ENCODE results near the gene MEAF6. TPM values are rescaled to one million over a fixed set of nuclear protein-coding genes. Genes with fewer than 3 reads are reported as not detected.
A peak's percentile ranks its signal among the peaks of the same experiment; 100 is the strongest.

Gene MEAF6
- total RNA-seq, 1 experiment from 2014 or later: 72.0 TPM

DNA sequence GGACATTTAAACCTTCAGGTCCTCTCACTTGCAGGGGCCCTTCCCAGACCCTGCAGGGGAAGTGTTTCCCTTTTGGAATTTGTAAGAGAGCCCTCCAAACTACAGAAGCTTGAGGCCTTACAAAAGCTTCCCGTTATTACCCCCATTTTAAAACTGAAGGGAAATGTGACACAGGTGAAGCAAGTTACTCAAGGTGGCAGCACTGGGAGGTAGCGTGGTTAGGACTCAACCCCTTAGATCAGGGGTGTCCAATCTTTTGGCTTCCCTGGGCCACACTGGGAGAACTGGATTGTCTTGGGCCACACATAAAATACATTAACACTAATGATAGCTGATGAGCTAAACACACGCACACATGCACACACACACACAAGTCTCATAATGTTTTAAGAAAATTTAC lies 56.0 kb downstream of the MEAF6 start:
- Mint-ChIP-seq H3K9me3 (ENCODE audit: unreplicated experiment) (no peaks in the 10 kb centered on the region), H3K4me3 (ENCODE audit: unreplicated experiment) (no peak overlapping the region), H3K27me3 (ENCODE audit: insufficient read depth, unreplicated experiment) (no peaks in the 10 kb centered on the region), H3K36me3 (ENCODE audit: insufficient read depth, unreplicated experiment) (peaks cover 14% of the 10 kb centered on the region), H3K27ac (ENCODE audit: low read depth, unreplicated experiment) (no peak overlapping the region), H3K4me1 (ENCODE audit: insufficient read depth, unreplicated experiment) (peaks cover 9% of the 10 kb centered on the region)
- no TSS peak for BruUV-seq (replicated peaks)
- TF ChIP-seq, protein P1, sequence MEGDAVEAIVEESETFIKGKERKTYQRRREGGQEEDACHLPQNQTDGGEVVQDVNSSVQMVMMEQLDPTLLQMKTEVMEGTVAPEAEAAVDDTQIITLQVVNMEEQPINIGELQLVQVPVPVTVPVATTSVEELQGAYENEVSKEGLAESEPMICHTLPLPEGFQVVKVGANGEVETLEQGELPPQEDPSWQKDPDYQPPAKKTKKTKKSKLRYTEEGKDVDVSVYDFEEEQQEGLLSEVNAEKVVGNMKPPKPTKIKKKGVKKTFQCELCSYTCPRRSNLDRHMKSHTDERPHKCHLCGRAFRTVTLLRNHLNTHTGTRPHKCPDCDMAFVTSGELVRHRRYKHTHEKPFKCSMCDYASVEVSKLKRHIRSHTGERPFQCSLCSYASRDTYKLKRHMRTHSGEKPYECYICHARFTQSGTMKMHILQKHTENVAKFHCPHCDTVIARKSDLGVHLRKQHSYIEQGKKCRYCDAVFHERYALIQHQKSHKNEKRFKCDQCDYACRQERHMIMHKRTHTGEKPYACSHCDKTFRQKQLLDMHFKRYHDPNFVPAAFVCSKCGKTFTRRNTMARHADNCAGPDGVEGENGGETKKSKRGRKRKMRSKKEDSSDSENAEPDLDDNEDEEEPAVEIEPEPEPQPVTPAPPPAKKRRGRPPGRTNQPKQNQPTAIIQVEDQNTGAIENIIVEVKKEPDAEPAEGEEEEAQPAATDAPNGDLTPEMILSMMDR (IDR thresholded peaks at IDR 0.05; ENCODE audit: unreplicated experiment): no peak
- intact Hi-C loops (cut with micrococcal nuclease): loop anchor here (5.0 kb wide), 1 partner anchor 94 kb away; the partner anchor contains the start of gene SNIP1
- POLR2A ChIA-PET: interaction anchor here (0.8 to 1.2 kb wide), 3 partner anchors 14 to 21 kb away, joined by 3 to 4 read pairs (median 4); partner anchors contain the start of gene ZC3H12A
- DNase-seq (ENCODE audit: unreplicated experiment): no peak
- CTCF ChIA-PET: interaction anchor here (0.6 to 12.3 kb wide), 7 partner anchors 9 to 995 kb away, joined by 3 to 234 read pairs (median 6); partner anchors contain the start of gene ZC3H12A

DNA sequence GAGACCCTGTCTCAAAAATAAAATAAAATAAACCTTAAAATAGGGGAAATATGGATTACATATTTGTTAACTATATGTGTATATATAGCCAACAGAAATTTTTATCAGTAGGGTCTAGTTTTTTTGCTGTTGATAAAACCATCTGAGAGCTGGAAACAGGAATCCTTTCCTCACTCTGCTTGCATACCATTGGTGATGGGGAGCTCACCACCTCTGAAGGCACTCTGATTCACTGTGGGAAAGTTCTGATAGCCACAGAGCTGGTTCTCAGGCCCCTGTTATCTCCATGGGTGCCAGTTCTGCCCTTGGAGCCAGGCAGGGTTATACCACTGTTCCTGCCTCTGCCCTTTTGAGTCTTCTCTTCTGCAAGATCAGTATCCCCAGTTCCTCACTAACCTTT lies 58.0 kb downstream of the MEAF6 start:
- intact Hi-C loops (cut with micrococcal nuclease): loop anchor here (5.0 kb wide), 1 partner anchor 96 kb away; the partner anchor contains the start of gene SNIP1
- no peak for DNase-seq (ENCODE audit: unreplicated experiment)
- Mint-ChIP-seq H3K27ac (ENCODE audit: low read depth, unreplicated experiment) (no peak overlapping the region), H3K36me3 (ENCODE audit: insufficient read depth, unreplicated experiment) (peaks cover 14% of the 10 kb centered on the region), H3K4me3 (ENCODE audit: unreplicated experiment) (no peak overlapping the region), H3K4me1 (ENCODE audit: insufficient read depth, unreplicated experiment) (peaks cover 9% of the 10 kb centered on the region), H3K27me3 (ENCODE audit: insufficient read depth, unreplicated experiment) (no peaks in the 10 kb centered on the region), H3K9me3 (ENCODE audit: unreplicated experiment) (no peaks in the 10 kb centered on the region)
- TF ChIP-seq, protein P1 (IDR thresholded peaks at IDR 0.05; ENCODE audit: unreplicated experiment): no peak
- BruUV-seq (replicated peaks): no TSS peak
- ChIA-PET POLR2A (interaction anchor here (0.9 to 6.9 kb wide), 3 partner anchors 20 to 31 kb away, joined by 3 to 79 read pairs (median 36); partner anchors contain the start of gene ZC3H12A), CTCF (interaction anchor here (1.0 to 12.3 kb wide), 6 partner anchors 7 to 225 kb away, joined by 3 to 234 read pairs (median 6); partner anchors contain the start of gene ZC3H12A)

DNA sequence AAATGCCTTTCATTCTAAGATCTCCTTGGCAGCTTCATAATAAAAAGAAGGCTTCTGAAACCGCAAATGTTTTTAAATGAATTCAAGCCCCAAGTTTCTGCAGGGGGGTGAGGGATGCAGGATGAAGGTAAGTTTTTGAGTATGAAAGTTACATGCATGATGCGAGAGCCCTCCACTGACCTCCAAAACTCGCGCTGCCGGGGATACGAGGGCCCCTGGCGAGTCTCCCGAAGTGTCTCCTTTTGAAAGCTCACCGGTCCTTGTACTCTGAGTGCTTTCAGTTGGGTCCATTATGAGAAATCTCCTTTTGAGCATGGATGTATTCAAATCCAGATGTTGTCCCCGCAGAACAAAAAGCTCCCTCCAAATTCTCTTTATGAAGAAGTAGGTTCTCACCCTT lies 59.0 kb downstream of the MEAF6 start:
- no TSS peak for BruUV-seq (replicated peaks)
- H3K27ac Mint-ChIP-seq (ENCODE audit: low read depth, unreplicated experiment): peak overlapping the region; percentile 84

DNA sequence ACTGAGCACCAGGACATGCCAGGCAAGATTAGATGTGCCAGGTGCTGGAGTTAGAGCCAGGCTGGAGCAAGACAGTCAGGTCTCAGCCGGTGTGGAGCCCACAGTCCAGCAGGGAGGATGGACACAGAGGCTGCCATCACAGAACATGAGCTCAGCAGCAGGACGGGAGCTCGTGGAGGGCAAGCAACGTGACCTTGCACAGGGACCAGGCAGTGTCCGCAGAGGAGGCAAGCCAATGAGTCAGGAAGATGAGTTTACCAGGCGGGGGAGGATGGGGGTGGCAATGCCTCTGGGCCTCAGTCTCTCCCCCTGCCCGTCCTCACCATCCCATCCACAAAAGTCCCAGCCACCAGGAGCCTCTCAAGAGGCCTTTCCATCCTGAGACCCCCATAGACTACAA lies 60.9 kb downstream of the MEAF6 start:
- Mint-ChIP-seq H3K27ac (ENCODE audit: low read depth, unreplicated experiment) (peak overlapping the region; percentile 20), H3K9me3 (ENCODE audit: unreplicated experiment) (no peaks in the 10 kb centered on the region), H3K36me3 (ENCODE audit: insufficient read depth, unreplicated experiment) (peaks cover 12% of the 10 kb centered on the region), H3K4me3 (ENCODE audit: unreplicated experiment) (no peak overlapping the region), H3K27me3 (ENCODE audit: insufficient read depth, unreplicated experiment) (no peaks in the 10 kb centered on the region), H3K4me1 (ENCODE audit: insufficient read depth, unreplicated experiment) (peaks cover 11% of the 10 kb centered on the region)
- POLR2A ChIA-PET: interaction anchor here (0.7 to 6.9 kb wide), 4 partner anchors 23 to 100 kb away, joined by 3 to 79 read pairs (median 3); partner anchors contain the start of genes SNIP1 and ZC3H12A
- no peak for DNase-seq (ENCODE audit: unreplicated experiment)
- intact Hi-C loops (cut with micrococcal nuclease): loop anchor here (2.0 to 5.0 kb wide), 2 partner anchors 21 to 409 kb away; partner anchors contain the start of gene ZC3H12A
- no TSS peak for BruUV-seq (replicated peaks)
- CTCF ChIA-PET: interaction anchor here (0.5 to 12.3 kb wide), 15 partner anchors 10 to 228 kb away, joined by 3 to 234 read pairs (median 10); partner anchors contain the start of gene ZC3H12A
- TF ChIP-seq, protein P1 (IDR thresholded peaks at IDR 0.05; ENCODE audit: unreplicated experiment): no peak

More for the DNA sequence above, 59.0 kb downstream of the MEAF6 start:
- H3K4me1 Mint-ChIP-seq (ENCODE audit: insufficient read depth, unreplicated experiment): peaks cover 9% of the 10 kb centered on the region
- TF ChIP-seq, protein P1 (IDR thresholded peaks at IDR 0.05; ENCODE audit: unreplicated experiment): no peak
- no peak overlapping the region for H3K4me3 Mint-ChIP-seq (ENCODE audit: unreplicated experiment)
- ChIA-PET CTCF (interaction anchor here (0.6 to 12.3 kb wide), 13 partner anchors 10 to 939 kb away, joined by 3 to 234 read pairs (median 10); partner anchors contain the start of gene ZC3H12A), POLR2A (interaction anchor here (0.6 to 6.9 kb wide), 6 partner anchors 21 to 234 kb away, joined by 3 to 79 read pairs (median 6); partner anchors contain the start of genes MEAF6 and ZC3H12A)
- H3K36me3 Mint-ChIP-seq (ENCODE audit: insufficient read depth, unreplicated experiment): peaks cover 14% of the 10 kb centered on the region
- intact Hi-C loops (cut with micrococcal nuclease): loop anchor here (1.0 to 5.0 kb wide), 4 partner anchors 19 to 227 kb away; partner anchors contain the start of genes SNIP1 and ZC3H12A
- no peaks in the 10 kb centered on the region for H3K27me3 Mint-ChIP-seq (ENCODE audit: insufficient read depth, unreplicated experiment)
- DNase-seq (ENCODE audit: unreplicated experiment): no peak
- no peaks in the 10 kb centered on the region for H3K9me3 Mint-ChIP-seq (ENCODE audit: unreplicated experiment)
